Measurements from ENCODE around the gene SDK1. TPM values are rescaled to one million over a fixed set of nuclear protein-coding genes. Genes with fewer than 3 reads are reported as not detected.

Gene SDK1
- total RNA-seq, 1 donor from 2014 or later, result 7.5 TPM

GRCh38 chr7:4030346-4030950, 729.4 kb downstream of the SDK1 start:
- DNase-seq (ENCODE audit: low spot score), result no peak

GRCh38 chr7:4033996-4034395, 732.9 kb downstream of the SDK1 start:
- no peak for DNase-seq (ENCODE audit: low spot score)

GRCh38 chr7:4037308-4037707, 736.3 kb downstream of the SDK1 start:
- no peak for DNase-seq (ENCODE audit: low spot score)

GRCh38 chr7:4037877-4038276, 736.8 kb downstream of the SDK1 start:
- no peak for DNase-seq (ENCODE audit: low spot score)

- DNase-seq (ENCODE audit: low spot score), result no peak
These were observed 739.3 kb downstream of the SDK1 start for GRCh38 chr7:4040109-4040928.

GRCh38 chr7:4042402-4043045, 741.5 kb downstream of the SDK1 start:
- DNase-seq (ENCODE audit: low spot score), result no peak

- DNase-seq (ENCODE audit: low spot score), result peak; percentile 20
These were observed 742.9 kb downstream of the SDK1 start for GRCh38 chr7:4043988-4044387.

- DNase-seq (ENCODE audit: low spot score), result no peak
These were observed 744.4 kb downstream of the SDK1 start for GRCh38 chr7:4045450-4045849.

GRCh38 chr7:4045975-4046374, 744.9 kb downstream of the SDK1 start:
- no peak for DNase-seq (ENCODE audit: low spot score)

- DNase-seq (ENCODE audit: low spot score), result no peak
These were observed 747.3 kb downstream of the SDK1 start for GRCh38 chr7:4048336-4048735.

GRCh38 chr7:4049202-4049601, 748.1 kb downstream of the SDK1 start:
- DNase-seq (ENCODE audit: low spot score), result no peak

- no peak for DNase-seq (ENCODE audit: low spot score)
These were observed 749.1 kb downstream of the SDK1 start for GRCh38 chr7:4050126-4050660.

GRCh38 chr7:4051696-4052095, 750.6 kb downstream of the SDK1 start:
- DNase-seq (ENCODE audit: low spot score), result no peak

GRCh38 chr7:4052130-4052529, 751.1 kb downstream of the SDK1 start:
- no peak for DNase-seq (ENCODE audit: low spot score)

GRCh38 chr7:4054158-4054557, 753.1 kb downstream of the SDK1 start:
- DNase-seq (ENCODE audit: low spot score), result no peak

GRCh38 chr7:4056552-4057288, 755.7 kb downstream of the SDK1 start:
- no peak for DNase-seq (ENCODE audit: low spot score)

GRCh38 chr7:4057289-4057616, 756.2 kb downstream of the SDK1 start:
- no peak for DNase-seq (ENCODE audit: low spot score)

- DNase-seq (ENCODE audit: low spot score), result no peak
These were observed 757.1 kb downstream of the SDK1 start for GRCh38 chr7:4058158-4058557.

GRCh38 chr7:4065190-4065589, 764.1 kb downstream of the SDK1 start:
- no peak for DNase-seq (ENCODE audit: low spot score)

- DNase-seq (ENCODE audit: low spot score), result no peak
These were observed 765.2 kb downstream of the SDK1 start for GRCh38 chr7:4066206-4066605.

GRCh38 chr7:4066626-4067475, 765.8 kb downstream of the SDK1 start:
- no peak for DNase-seq (ENCODE audit: low spot score)

All from mesenteric fat pad (tissue), 1 donor.